ENCODE results near the gene ATXN7L2.
A peak's percentile ranks its signal among the peaks of the same experiment; 100 is the strongest.

The ATXN7L2 gene

GRCh38 chr1:109499661-109500536 lies 16.2 kb downstream of the ATXN7L2 start:
- DNase-seq: no peak

- DNase-seq: no peak
These were observed 17.3 kb downstream of the ATXN7L2 start for GRCh38 chr1:109500941-109501381.

GRCh38 chr1:109501644-109502363 lies 18.1 kb downstream of the ATXN7L2 start:
- no peak for DNase-seq

- no peak for DNase-seq
These were observed 18.7 kb downstream of the ATXN7L2 start for GRCh38 chr1:109502364-109502851.

- no peak for DNase-seq
These were observed 20.2 kb downstream of the ATXN7L2 start for GRCh38 chr1:109503935-109504334.

- no peak for DNase-seq
These were observed 21.3 kb downstream of the ATXN7L2 start for GRCh38 chr1:109504974-109505373.

GRCh38 chr1:109508001-109508872 lies 24.5 kb downstream of the ATXN7L2 start:
- DNase-seq: no peak

GRCh38 chr1:109508873-109509175 lies 25.1 kb downstream of the ATXN7L2 start:
- no peak for DNase-seq

- DNase-seq: no peak
These were observed 25.8 kb downstream of the ATXN7L2 start, which contains the start of gene AMIGO1 for GRCh38 chr1:109509176-109510134. Gene AMIGO1, minus strand, starts transcription at chr1:109509727. Its CDS starts 815 bp downstream, at chr1:109508912.

- DNase-seq: no peak
These were observed 29.5 kb downstream of the ATXN7L2 start for GRCh38 chr1:109513110-109513710.

- DNase-seq: no peak
These were observed 31.1 kb downstream of the ATXN7L2 start for GRCh38 chr1:109514846-109515245.

GRCh38 chr1:109516872-109517271 lies 33.2 kb downstream of the ATXN7L2 start:
- no peak for DNase-seq

GRCh38 chr1:109517337-109517736 lies 33.6 kb downstream of the ATXN7L2 start:
- DNase-seq: no peak

GRCh38 chr1:109521002-109521951 lies 37.6 kb downstream of the ATXN7L2 start:
- DNase-seq: no peak

- DNase-seq: no peak
These were observed 38.3 kb downstream of the ATXN7L2 start for GRCh38 chr1:109522026-109522425.

GRCh38 chr1:109523706-109524105 lies 40.0 kb downstream of the ATXN7L2 start:
- DNase-seq: no peak

- DNase-seq: no peak
These were observed 43.5 kb downstream of the ATXN7L2 start for GRCh38 chr1:109527098-109527811.

- DNase-seq: peak; percentile 46
These were observed 44.4 kb downstream of the ATXN7L2 start for GRCh38 chr1:109527846-109528695.
